Thoracic aorta (tissue), 2 donors: ENCODE results near the gene TAS2R43. TPM values are rescaled to one million over a fixed set of nuclear protein-coding genes. Genes with fewer than 3 reads are reported as not detected.

Source experiments
- ATAC-seq: fragments of 150-250 bp; one replicate; pipeline ENCODE4 v1.8.0; 2017; ENCODE audit warnings: low read depth; ENCODE audit not compliant: insufficient number of reproducible peaks, low FRiP score
- DNase-seq: peaks from one replicate; pipeline ENCODE4 v3.0.0-alpha.2; 2020; ENCODE audit warnings: low spot score
- H3K27ac ChIP-seq, 2 donors: fragments of 200-600 bp; sonication (generic); 1 replicate in 1 of 2; 2 replicates in 1 of 2; pipeline ENCODE4 v1.5.1; 2016; ENCODE audit warnings: mild to moderate bottlenecking in 2 of 2, moderate library complexity in 2 of 2
- H3K27me3 ChIP-seq: fragments of 200-600 bp; sonication (generic); replicated peaks from 2 replicates; pipeline ENCODE4 v1.6.0; 2016; ENCODE audit warnings: mild to moderate bottlenecking; ENCODE audit not compliant: insufficient read depth
- H3K36me3 ChIP-seq: fragments of 200-600 bp; sonication (generic); one replicate; pipeline ENCODE4 v1.5.1; 2016
- H3K4me1 ChIP-seq, 2 donors: fragments of 200-600 bp; sonication (generic); 1 replicate in 1 of 2; 2 replicates in 1 of 2; pipeline versions ENCODE4 v1.5.1 to v1.6.0; 2016; ENCODE audit warnings: low read depth in 2 of 2, mild to moderate bottlenecking in 1 of 2; ENCODE audit not compliant: control insufficient read depth in 1 of 2
- H3K4me3 ChIP-seq: fragments of 200-600 bp; sonication (generic); 2 replicates; pipeline ENCODE4 v1.5.1; 2016; ENCODE audit warnings: mild to moderate bottlenecking
- H3K9me3 ChIP-seq: fragments of 200-600 bp; sonication (generic); 2 replicates; pipeline ENCODE4 v1.5.1; 2016
- total RNA-seq, 2 donors: library from RNA; depleted of rRNA; stranded (reverse); fragments of >200 nt; gene quantifications; one replicate each; pipeline versions ENCODE4 v1.1.0 to v1.2.3, GENCODE V29; 2016
- TF ChIP-seq, protein P1 (sequence below): fragments of 200-600 bp; sonication (generic); IDR thresholded peaks from one replicate; pipeline ENCODE4 v1.5.1; 2019; ENCODE audit warnings: antibody characterized with exemption

TAS2R43 gene, protein sequence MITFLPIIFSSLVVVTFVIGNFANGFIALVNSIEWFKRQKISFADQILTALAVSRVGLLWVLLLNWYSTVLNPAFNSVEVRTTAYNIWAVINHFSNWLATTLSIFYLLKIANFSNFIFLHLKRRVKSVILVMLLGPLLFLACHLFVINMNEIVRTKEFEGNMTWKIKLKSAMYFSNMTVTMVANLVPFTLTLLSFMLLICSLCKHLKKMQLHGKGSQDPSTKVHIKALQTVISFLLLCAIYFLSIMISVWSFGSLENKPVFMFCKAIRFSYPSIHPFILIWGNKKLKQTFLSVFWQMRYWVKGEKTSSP
- total RNA-seq = 1 to 10 TPM; 2.7 to 6.3 TPM

DNA sequence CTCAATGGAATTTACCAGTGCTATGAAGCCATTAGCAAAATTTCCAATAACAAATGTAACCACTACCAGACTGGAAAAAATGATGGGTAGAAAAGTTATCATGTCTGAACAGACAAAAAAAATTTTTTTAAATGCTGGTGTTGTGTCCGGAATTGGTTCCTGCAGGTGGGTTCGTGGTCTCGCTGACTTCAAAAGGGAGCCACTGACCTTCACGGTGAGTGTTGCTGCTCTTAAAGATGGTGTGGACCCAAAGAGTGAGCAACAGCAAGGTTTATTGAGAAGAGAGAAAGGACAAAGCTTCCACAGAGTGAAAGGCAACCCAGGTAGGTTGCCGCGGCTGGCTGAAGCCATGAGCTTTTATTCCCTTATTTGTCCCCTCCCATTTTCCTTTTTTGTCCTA, at the start of gene TAS2R43:
Gene TAS2R43 (minus strand): TSS at position 186 of the 400 bp plus-strand sequence. CDS start 84 bp downstream, at position 102.
- DNase-seq (no peak), ATAC-seq (no peak)
- no peaks in the 10 kb centered on the region for H3K4me1 ChIP-seq
- no peaks in the 10 kb centered on the region for H3K27me3 ChIP-seq
- H3K4me3 ChIP-seq = no peak within 1 kb of the TSS
- no peak within 1 kb of the TSS for H3K27ac ChIP-seq
- no peaks in the 10 kb centered on the region for H3K9me3 ChIP-seq
- TF ChIP-seq, protein P1, sequence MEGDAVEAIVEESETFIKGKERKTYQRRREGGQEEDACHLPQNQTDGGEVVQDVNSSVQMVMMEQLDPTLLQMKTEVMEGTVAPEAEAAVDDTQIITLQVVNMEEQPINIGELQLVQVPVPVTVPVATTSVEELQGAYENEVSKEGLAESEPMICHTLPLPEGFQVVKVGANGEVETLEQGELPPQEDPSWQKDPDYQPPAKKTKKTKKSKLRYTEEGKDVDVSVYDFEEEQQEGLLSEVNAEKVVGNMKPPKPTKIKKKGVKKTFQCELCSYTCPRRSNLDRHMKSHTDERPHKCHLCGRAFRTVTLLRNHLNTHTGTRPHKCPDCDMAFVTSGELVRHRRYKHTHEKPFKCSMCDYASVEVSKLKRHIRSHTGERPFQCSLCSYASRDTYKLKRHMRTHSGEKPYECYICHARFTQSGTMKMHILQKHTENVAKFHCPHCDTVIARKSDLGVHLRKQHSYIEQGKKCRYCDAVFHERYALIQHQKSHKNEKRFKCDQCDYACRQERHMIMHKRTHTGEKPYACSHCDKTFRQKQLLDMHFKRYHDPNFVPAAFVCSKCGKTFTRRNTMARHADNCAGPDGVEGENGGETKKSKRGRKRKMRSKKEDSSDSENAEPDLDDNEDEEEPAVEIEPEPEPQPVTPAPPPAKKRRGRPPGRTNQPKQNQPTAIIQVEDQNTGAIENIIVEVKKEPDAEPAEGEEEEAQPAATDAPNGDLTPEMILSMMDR = no peak
- H3K36me3 ChIP-seq = no peaks in the 10 kb centered on the region

DNA sequence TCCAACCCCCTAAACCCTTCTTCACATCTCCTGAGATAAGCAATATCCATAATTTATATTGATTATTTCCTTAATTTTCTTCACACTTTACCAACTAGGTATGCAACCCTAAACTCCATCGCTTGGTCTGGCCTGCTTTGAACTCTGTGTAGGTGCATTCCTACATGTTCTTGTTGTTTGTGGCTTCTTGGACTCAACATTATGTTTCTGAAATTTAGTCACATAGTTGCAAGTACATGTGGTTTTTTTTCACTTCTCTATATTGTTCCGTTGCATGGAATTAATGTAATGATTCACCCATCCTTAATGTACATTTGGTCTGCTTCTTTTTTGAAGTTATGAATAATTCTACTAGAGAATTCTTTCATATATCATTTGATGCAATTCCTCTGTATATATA, 44.0 kb upstream of the TAS2R43 start:
- Histone ChIP-seq H3K9me3 (no peaks in the 10 kb centered on the region), H3K4me3 (no peak overlapping the region), H3K27me3 (no peaks in the 10 kb centered on the region), H3K27ac (no peak overlapping the region), H3K4me1 (peaks cover 0 to 3% of the 10 kb centered on the region in 2 donors), H3K36me3 (no peaks in the 10 kb centered on the region)
- no peak for ATAC-seq
- TF ChIP-seq, protein P1 = no peak
- DNase-seq = no peak

DNA sequence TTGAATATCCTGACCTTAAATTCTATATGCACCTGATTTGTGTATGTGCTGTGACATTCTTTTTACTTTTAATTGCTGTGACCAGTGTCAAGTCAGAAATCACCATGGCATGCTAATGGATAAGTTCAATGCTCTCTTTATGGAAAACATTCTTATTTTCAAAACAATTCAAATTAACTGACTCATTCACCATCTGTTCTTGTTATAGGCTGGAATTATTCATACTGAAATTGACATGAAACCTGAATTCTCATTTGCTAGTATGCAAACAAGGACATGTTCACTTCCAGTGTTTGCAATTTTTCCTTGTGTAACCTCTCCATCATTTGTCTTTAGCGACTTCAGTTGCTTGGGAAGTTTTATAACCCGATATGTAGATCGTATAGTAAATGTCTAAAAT, 42.2 kb upstream of the TAS2R43 start, which contains the start of gene TAS2R30:
Gene TAS2R30 (minus strand): TSS at position 340 of the 400 bp plus-strand sequence. CDS start 400 bp downstream, outside the sequence.
- no peak within 1 kb of the TSS for H3K27ac ChIP-seq
- no peak within 1 kb of the TSS for H3K4me3 ChIP-seq
- H3K36me3 ChIP-seq = no peaks in the 10 kb centered on the region
- H3K4me1 ChIP-seq = peaks cover 0 to 3% of the 10 kb centered on the region in 2 donors
- TF ChIP-seq, protein P1 = no peak
- no peak for DNase-seq
- no peaks in the 10 kb centered on the region for H3K9me3 ChIP-seq
- H3K27me3 ChIP-seq = no peaks in the 10 kb centered on the region
- ATAC-seq = no peak

DNA sequence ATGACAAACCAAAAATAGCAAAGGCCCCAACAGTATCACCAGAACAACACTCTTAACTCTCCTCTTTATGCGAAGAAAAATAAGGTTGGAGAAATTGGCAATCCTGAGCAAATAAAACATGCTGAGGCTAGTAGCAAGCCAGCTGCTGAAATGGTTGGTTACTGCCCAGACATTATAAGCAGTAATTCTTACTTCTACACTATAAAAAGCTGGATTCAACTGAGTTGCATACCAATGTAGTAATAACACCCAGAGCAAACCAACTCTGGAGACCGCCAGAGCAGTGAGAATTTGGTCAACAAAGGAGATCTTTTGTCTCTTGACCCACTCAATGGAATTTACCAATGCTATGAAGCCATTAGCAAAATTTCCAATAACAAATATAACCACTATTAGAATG, 41.7 kb upstream of the TAS2R43 start:
- H3K27me3 ChIP-seq = no peaks in the 10 kb centered on the region
- H3K27ac ChIP-seq = no peak overlapping the region
- ATAC-seq = no peak
- H3K36me3 ChIP-seq = no peaks in the 10 kb centered on the region
- H3K4me3 ChIP-seq = no peak overlapping the region
- H3K4me1 ChIP-seq = peaks cover 0 to 3% of the 10 kb centered on the region in 2 donors
- TF ChIP-seq, protein P1 = no peak
- DNase-seq = no peak
- H3K9me3 ChIP-seq = no peaks in the 10 kb centered on the region

DNA sequence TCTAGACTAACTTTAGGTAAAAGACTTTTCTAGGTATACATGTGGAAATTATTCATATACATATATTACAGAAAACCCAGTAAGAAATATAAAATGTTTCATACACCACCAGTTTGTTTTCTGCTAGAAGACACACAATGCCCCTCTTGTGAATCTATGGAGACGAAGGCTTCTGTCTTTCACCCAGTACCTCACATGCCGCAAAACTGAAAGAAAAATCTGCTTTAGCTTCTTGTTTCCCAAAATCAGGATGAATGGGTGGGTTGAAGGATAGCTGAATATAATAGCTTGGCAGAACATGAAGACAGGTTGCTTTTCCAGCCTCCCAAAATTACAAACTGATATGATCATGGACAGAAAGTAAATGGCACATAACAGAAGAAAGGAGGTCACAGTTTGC, 41.0 kb upstream of the TAS2R43 start:
- Histone ChIP-seq H3K27ac (no peak overlapping the region), H3K36me3 (no peaks in the 10 kb centered on the region)

More for the DNA sequence above, 41.0 kb upstream of the TAS2R43 start:
- peaks cover 0 to 3% of the 10 kb centered on the region in 2 donors for H3K4me1 ChIP-seq
- H3K4me3 ChIP-seq = no peak overlapping the region
- ATAC-seq = no peak
- no peak for DNase-seq
- no peaks in the 10 kb centered on the region for H3K9me3 ChIP-seq
- TF ChIP-seq, protein P1 = no peak
- no peaks in the 10 kb centered on the region for H3K27me3 ChIP-seq
